HL-60/S4 (cell line): ENCODE measurements around the gene ZNF844.
"Not testable (repeated sequence)": the region's sequence is repeated elsewhere in the genome, so short reads cannot be mapped to it uniquely, and the experiment has no call there.

Experiments used
- in situ Hi-C: fragments of 300-500 bp; cut with MboI; formaldehyde crosslinking; loops from 2 replicates; pipeline ENCODE4 v1.14.3; 2022; ENCODE audit warnings: low sequenced_read_pairs

Gene ZNF844

GRCh38 chr19:12092065-12092867 is 27.7 kb downstream of the ZNF844 start:
- in situ Hi-C loops = no loop called here

- in situ Hi-C loops = no loop called here
These were observed 28.4 kb downstream of the ZNF844 start for GRCh38 chr19:12092956-12093355.

GRCh38 chr19:12093777-12094176 is 29.2 kb downstream of the ZNF844 start:
- in situ Hi-C loops = no loop called here

- in situ Hi-C loops = no loop called here
These were observed 30.7 kb downstream of the ZNF844 start for GRCh38 chr19:12095111-12095790.

GRCh38 chr19:12098040-12098439 is 33.5 kb downstream of the ZNF844 start:
- in situ Hi-C loops = no loop called here

- in situ Hi-C loops = not testable (repeated sequence)
These were observed 39.4 kb downstream of the ZNF844 start for GRCh38 chr19:12103909-12104308.

- in situ Hi-C loops = no loop called here
These were observed 46.6 kb downstream of the ZNF844 start for GRCh38 chr19:12111176-12111575.

GRCh38 chr19:12111943-12112637 is 47.6 kb downstream of the ZNF844 start:
- in situ Hi-C loops = no loop called here

- in situ Hi-C loops = no loop called here
These were observed 48.2 kb downstream of the ZNF844 start for GRCh38 chr19:12112701-12113100.

GRCh38 chr19:12113121-12113520 is 48.6 kb downstream of the ZNF844 start:
- in situ Hi-C loops = no loop called here

- in situ Hi-C loops = no loop called here
These were observed 52.9 kb downstream of the ZNF844 start for GRCh38 chr19:12117201-12117970.

GRCh38 chr19:12126707-12127106 is 62.2 kb downstream of the ZNF844 start:
- in situ Hi-C loops = no loop called here
